Heart left ventricle (tissue), 16 donors: ENCODE measurements around the gene SWAP70. TPM values are rescaled to one million over a fixed set of nuclear protein-coding genes. Genes with fewer than 3 reads are reported as not detected.

Experiments used
- ATAC-seq, 4 donors: fragments of 200-7000 bp; cut with Tn5 transposase; one replicate each; pipeline ENCODE4 v1.9.1; 2020 to 2022; ENCODE audit warnings: moderate library complexity in 4 of 4, mild to moderate bottlenecking in 3 of 4, moderate number of reproducible peaks in 1 of 4
- DNase-seq, 5 donors: peaks; one replicate each; pipeline ENCODE4 v3.0.0-alpha.2; 2020
- H3K27ac ChIP-seq, 12 donors: fragments of 200-600 bp; sonication (generic) in 4 of 12; one replicate each; pipeline versions ENCODE4 v1.5.0 to v1.8.0; 2016 to 2022; ENCODE audit warnings: mild to moderate bottlenecking in 2 of 12
- H3K27me3 ChIP-seq, 9 donors: fragments of 200-600 bp; sonication (generic) in 2 of 9; one replicate each; pipeline versions ENCODE4 v1.5.1 to v1.8.0; 2016 to 2022; ENCODE audit warnings: mild to moderate bottlenecking in 3 of 9
- H3K36me3 ChIP-seq, 9 donors: fragments of 200-600 bp; sonication (generic) in 2 of 9; one replicate each; pipeline versions ENCODE4 v1.5.0 to v1.8.0; 2018 to 2022; ENCODE audit warnings: mild to moderate bottlenecking in 2 of 9
- H3K4me1 ChIP-seq, 12 donors: fragments of 200-600 bp; sonication (generic) in 4 of 12; one replicate each; pipeline versions ENCODE4 v1.5.0 to v1.8.0; 2016 to 2022; ENCODE audit warnings: mild to moderate bottlenecking in 3 of 12
- H3K4me3 ChIP-seq, 12 donors: fragments of 200-600 bp; sonication (generic) in 4 of 12; one replicate each; pipeline versions ENCODE4 v1.5.0 to v1.8.0; 2017 to 2022; ENCODE audit warnings: mild to moderate bottlenecking in 9 of 12, moderate library complexity in 4 of 12
- H3K9me3 ChIP-seq, 12 donors: fragments of 200-600 bp; sonication (generic) in 4 of 12; one replicate each; pipeline versions ENCODE4 v1.5.0 to v1.8.0; 2016 to 2022; ENCODE audit warnings: mild to moderate bottlenecking in 1 of 12
- CTCF ChIP-seq, 12 donors: fragments of 200-600 bp; sonication (generic) in 4 of 12; IDR thresholded peaks; one replicate each; pipeline versions ENCODE4 v1.5.0 to v1.8.0; 2018 to 2022; ENCODE audit warnings: antibody characterized with exemption in 12 of 12, mild to moderate bottlenecking in 5 of 12
- POLR2A ChIP-seq, 2 donors: fragments of 450-650 bp; IDR thresholded peaks; one replicate each; pipeline ENCODE4 v1.6.1; 2017; ENCODE audit warnings: antibody characterized with exemption in 2 of 2, mild to moderate bottlenecking in 2 of 2, moderate library complexity in 2 of 2
- WGBS, 4 donors: extraction: QIAGEN DNeasy Blood & Tissue Kit in 2 of 4; methylation state at CpG; one replicate each; pipeline versions ENCODE4 v1.1.5 to v1.1.7; 2013 to 2018; 5-methylcytosine and 5-hydroxymethylcytosine counted together
- intact Hi-C, 10 donors: fragments of 100-400 bp; cut with DNase I; formaldehyde crosslinking; loops; one replicate each; pipeline versions ENCODE4 v1.11.1 to v1.14.2; 2022
- polyA plus RNA-seq, 2 donors: library from polyadenylated mRNA; stranded (reverse); fragments of 200-250 nt; gene quantifications; one replicate each; pipeline ENCODE4 v1.2.3, GENCODE V29; 2013
- total RNA-seq, 9 donors: library from RNA; depleted of rRNA in 2 of 9; stranded (reverse); fragments of >200 nt in 2 of 9; fragmentation: NEBNext Ultra II Directional in 3 of 9; extraction: Animal tissue kit (Norgen Biotek cat#: 25700) in 3 of 9; gene quantifications; one replicate each; pipeline versions ENCODE4 v1.1.0 to v1.2.4, GENCODE V29; 2016 to 2023
- donor health status: ischemic (EF 13 %, LVEDD 7.1; RV severe dilation, severe dysfunction).
- donor health status: healthy with polysubstance abuse.
- donor health status: DM: no; HTN: yes; CAD: no.
- donor health status: DM: no; HTN: no; CAD: no.
- donor health status: ischemic (EF 25% LVEDD 6.9; RV normal size, moderate dysfunction).
- donor health status: ischemic (EF 25% LVEDD 5.7; RV mildly dilated, moderate dysfunction).
- donor health status: healthy.
- donor health status: DM: yes; HTN: yes; CAD: no.
- donor health status: ischemic (EF 35%, LVEDD 5.7; RV mildly dilated, moderate dysfunction).
- donor health status: nonischemic (EF 11% LVEDD 7.7; RV severe dilation, severe dysfunction).
- donor health status: DM: yes; HTN: yes; CAD: no.
- donor health status: PGD.
- donor health status: ischemic (EF 29% LVEDD 5.4; RV normal size, mild dysfunction).
- donor health status: nonischemic (EF 23%, LVEDD 6.1; RV moderate dilation, normal function).

Gene SWAP70
- total and polyA plus RNA-seq, 11 donors, result 6.0 to 38.5 (median 21.8) TPM

GRCh38 chr11:9736365-9736764 lies 72.5 kb downstream of the SWAP70 start:
- H3K27ac ChIP-seq, result no peak overlapping the region
- H3K4me3 ChIP-seq, result no peak overlapping the region
- H3K36me3 ChIP-seq, result peaks cover 2 to 92% (median 72%) of the 10 kb centered on the region in 9 donors
- peaks cover 0 to 16% (median 1%) of the 10 kb centered on the region in 12 donors for H3K9me3 ChIP-seq
- no peak for ATAC-seq
- TF ChIP-seq POLR2A (IDR thresholded peaks at IDR 0.05), result no peak
- TF ChIP-seq CTCF (IDR thresholded peaks at IDR 0.05), result no peak
- no peaks in the 10 kb centered on the region for H3K27me3 ChIP-seq
- no peak for DNase-seq
- intact Hi-C loops, result no loop called here
- 92 to 96% (median 94%) methylated on average over 2 of the region's 2 CpGs for WGBS, 4 donors
- H3K4me1 ChIP-seq, result peaks cover 0 to 26% (median 2%) of the 10 kb centered on the region in 12 donors

- no peaks in the 10 kb centered on the region for H3K27me3 ChIP-seq
- intact Hi-C loops, result no loop called here
- no peak for DNase-seq
- H3K4me1 ChIP-seq, result peaks cover 0 to 26% (median 2%) of the 10 kb centered on the region in 12 donors
- no peak overlapping the region for H3K4me3 ChIP-seq
- TF ChIP-seq CTCF (IDR thresholded peaks at IDR 0.05) (no peak), POLR2A (IDR thresholded peaks at IDR 0.05) (no peak)
- peak overlapping the region in 2 of 12 donors; percentile 29 to 64 for H3K27ac ChIP-seq
- ATAC-seq, result peak in 2 of 4 donors; percentile 46 to 86
- H3K9me3 ChIP-seq, result peaks cover 0 to 16% (median 1%) of the 10 kb centered on the region in 12 donors
- WGBS, 4 donors, result 36 to 70% (median 41%) methylated on average over 3 of the region's 3 CpGs
- peaks cover 2 to 93% (median 75%) of the 10 kb centered on the region in 9 donors for H3K36me3 ChIP-seq
Observed at GRCh38 chr11:9738116-9738515, 74.2 kb downstream of the SWAP70 start.

- no peaks in the 10 kb centered on the region for H3K27me3 ChIP-seq
- WGBS, 4 donors, result 92 to 99% (median 97%) methylated on average over 1 of the region's 1 CpG
- ATAC-seq, result no peak
- peaks cover 0 to 16% (median 1%) of the 10 kb centered on the region in 12 donors for H3K9me3 ChIP-seq
- peaks cover 0 to 26% (median 2%) of the 10 kb centered on the region in 12 donors for H3K4me1 ChIP-seq
- TF ChIP-seq POLR2A (IDR thresholded peaks at IDR 0.05) (no peak), CTCF (IDR thresholded peaks at IDR 0.05) (no peak)
- no peak overlapping the region for H3K4me3 ChIP-seq
- intact Hi-C loops, result no loop called here
- H3K27ac ChIP-seq, result peak overlapping the region in 3 of 12 donors; percentile 12 to 64 (median 29)
- peaks cover 2 to 89% (median 69%) of the 10 kb centered on the region in 9 donors for H3K36me3 ChIP-seq
- DNase-seq, result no peak
Observed at GRCh38 chr11:9738707-9739106, 74.8 kb downstream of the SWAP70 start.

DNA sequence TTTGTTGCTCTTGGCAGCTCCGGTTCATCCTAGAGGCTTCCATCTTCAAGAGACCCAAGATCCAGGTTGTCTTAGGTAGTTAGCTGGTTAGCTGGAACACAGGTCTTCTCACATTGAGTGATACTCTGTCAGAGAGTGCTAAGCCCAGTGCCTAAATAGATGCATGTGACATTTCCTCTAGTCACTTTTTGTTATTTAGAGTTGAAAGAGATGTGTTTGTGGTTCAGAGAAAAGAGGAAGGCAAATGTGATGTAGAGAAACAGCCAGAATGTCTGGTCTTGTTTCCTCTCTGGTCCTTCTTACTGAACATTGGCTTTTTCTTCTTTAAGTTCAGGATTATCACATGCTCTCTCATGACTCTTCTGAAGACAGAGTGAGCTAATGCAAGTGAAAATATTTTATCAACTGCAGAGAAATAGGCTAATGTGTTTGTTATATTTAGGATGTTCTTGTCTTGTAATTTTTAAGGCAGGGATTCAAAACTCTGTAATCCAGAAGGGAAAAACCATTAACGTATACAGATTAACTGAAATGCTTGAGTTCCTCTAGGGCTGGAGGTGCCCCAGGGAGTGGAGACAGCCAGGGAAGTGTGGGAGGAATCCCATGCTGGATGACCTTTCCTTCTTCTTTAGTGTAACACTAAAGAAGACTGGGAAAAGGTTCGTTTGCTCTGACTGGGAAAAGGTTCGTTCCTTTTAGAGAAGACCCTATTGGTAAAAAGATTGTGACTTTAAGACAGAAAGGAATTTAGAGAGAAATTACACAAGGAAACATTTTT lies 75.4 kb downstream of the SWAP70 start:
- ATAC-seq, result peak in 1 of 4 donors; percentile 28
- peaks cover 0 to 26% (median 2%) of the 10 kb centered on the region in 12 donors for H3K4me1 ChIP-seq
- H3K36me3 ChIP-seq, result peaks cover 2 to 89% (median 63%) of the 10 kb centered on the region in 9 donors
- TF ChIP-seq CTCF (IDR thresholded peaks at IDR 0.05), result no peak
- peak overlapping the region in 3 of 12 donors; percentile 12 to 64 (median 29) for H3K27ac ChIP-seq
- H3K9me3 ChIP-seq, result peaks cover 0 to 16% (median 1%) of the 10 kb centered on the region in 12 donors
- no peak for DNase-seq
- H3K4me3 ChIP-seq, result no peak overlapping the region
- 58 to 76% (median 65%) methylated on average over 4 of the region's 4 CpGs for WGBS, 4 donors
- intact Hi-C loops, result no loop called here
- no peaks in the 10 kb centered on the region for H3K27me3 ChIP-seq
